HCT116 (cell line): Measurements from ENCODE around the gene GRIK1. TPM values are rescaled to one million over a fixed set of nuclear protein-coding genes. Genes with fewer than 3 reads are reported as not detected.

Experiments
- ATAC-seq: fragments of 200-7000 bp; cut with Tn5 transposase; 2 replicates; pipeline ENCODE4 v1.9.1; 2020; ENCODE audit warnings: mild to moderate bottlenecking, moderate library complexity
- BruUV-seq: library from RNA; stranded (reverse); fragments of 400-500 nt; replicated peaks from 2 replicates; lab custom pipeline; 2021; lab: Mats Ljungman, UMichigan
- CTCF ChIA-PET: fragments of 300-600 bp; sonication (Branson Sonifier 250); formaldehyde crosslinking; loops from one replicate; lab custom pipeline; 2021; ENCODE audit warnings: antibody characterized with exemption; lab: Charles Lee
- POLR2A ChIA-PET: fragments of 300-600, 350-600 bp; sonication (Branson Sonifier 250); formaldehyde crosslinking; loops from one replicate; lab custom pipeline; 2021; ENCODE audit warnings: antibody characterized with exemption; lab: Charles Lee
- RAD21 ChIA-PET, 2 experiments: fragments of 300-600 bp; sonication (Branson Sonifier 250); formaldehyde crosslinking; loops; one replicate each; lab custom pipeline; 2023; ENCODE audit warnings: low total read pairs in 2 of 2; ENCODE audit not compliant: uncharacterized antibody in 2 of 2, unreplicated experiment in 2 of 2, low non-redundant PET in 1 of 2; lab: Charles Lee
- DNase-seq: peaks from one replicate; pipeline ENCODE4 v3.0.0-alpha.2; 2010; ENCODE audit warnings: low read depth, low spot score
- H2AFZ ChIP-seq: fragments of 200-600 bp; shearing (Covaris generic), sonication (generic); 2 replicates; pipeline ENCODE4 v1.6.1; 2017; ENCODE audit warnings: low read depth, mixed run types, mixed read lengths, antibody characterized with exemption, low read length; ENCODE audit not compliant: poor library complexity, severe bottlenecking
- H3K27ac ChIP-seq: 2 replicates; pipeline ENCODE4 v1.5.1; 2012; ENCODE audit warnings: low read depth, low read length
- H3K27me3 ChIP-seq: fragments of 200-600 bp; sonication (generic); 2 replicates; pipeline ENCODE4 v1.6.1; 2016; ENCODE audit warnings: mixed run types, low read length, mixed read lengths; ENCODE audit not compliant: insufficient read depth
- H3K36me3 ChIP-seq, 2 experiments: fragments of 200-500 bp in 1 of 2; fragments of 200-600 bp in 1 of 2; sonication (Bioruptor generic) in 1 of 2; sonication (generic) in 1 of 2; 2 replicates each; pipeline versions ENCODE4 v1.5.1 to v1.6.1; 2014 to 2016; ENCODE audit warnings: low read length in 2 of 2, inconsistent platforms in 1 of 2, mixed read lengths in 1 of 2, mixed run types in 1 of 2; ENCODE audit not compliant: insufficient read depth in 2 of 2, control insufficient read depth in 1 of 2
- H3K4me1 ChIP-seq, 2 experiments: fragments of 200-600 bp in 1 of 2; sonication (generic) in 1 of 2; 2 replicates each; pipeline versions ENCODE4 v1.5.1 to v1.6.1; 2012 to 2017; ENCODE audit warnings: low read length in 2 of 2, inconsistent platforms in 1 of 2, mild to moderate bottlenecking in 1 of 2, mixed read lengths in 1 of 2, mixed run types in 1 of 2, moderate library complexity in 1 of 2; ENCODE audit not compliant: insufficient read depth in 2 of 2, control insufficient read depth in 1 of 2
- H3K4me2 ChIP-seq: fragments of 200-600 bp; sonication (generic); 2 replicates; pipeline ENCODE4 v1.6.1; 2017; ENCODE audit warnings: mixed run types, low read length, mixed read lengths
- H3K4me3 ChIP-seq, 2 experiments: fragments of 200-600 bp in 1 of 2; sonication (generic) in 1 of 2; replicated peaks in 1 of 2; 2 replicates each; pipeline ENCODE4 v1.5.1; 2011 to 2016; ENCODE audit warnings: low read length in 2 of 2, control low read depth in 1 of 2, low read depth in 1 of 2, mild to moderate bottlenecking in 1 of 2, mixed read lengths in 1 of 2, mixed run types in 1 of 2
- H3K79me2 ChIP-seq: fragments of 200-600 bp; sonication (generic); 2 replicates; pipeline ENCODE4 v1.6.1; 2017; ENCODE audit warnings: mild to moderate bottlenecking, mixed run types, low read length, moderate library complexity, mixed read lengths; ENCODE audit not compliant: insufficient read depth
- H3K9ac ChIP-seq: fragments of 200-600 bp; sonication (generic); 2 replicates; pipeline ENCODE4 v1.6.1; 2016; ENCODE audit warnings: low read length, mixed read lengths
- H3K9me2 ChIP-seq: fragments of 200-600 bp; sonication (generic), shearing (Covaris generic); 2 replicates; pipeline ENCODE4 v1.6.1; 2017; ENCODE audit warnings: mixed run types, mild to moderate bottlenecking, moderate library complexity; ENCODE audit not compliant: insufficient read depth
- H3K9me3 ChIP-seq, 2 experiments: fragments of 200-500 bp in 1 of 2; fragments of 200-600 bp in 1 of 2; sonication (Bioruptor generic) in 1 of 2; sonication (generic) in 1 of 2; 2 replicates each; pipeline ENCODE4 v1.6.1; 2014 to 2017; ENCODE audit warnings: low read length in 2 of 2, mixed read lengths in 2 of 2, inconsistent platforms in 1 of 2, low read depth in 1 of 2, mild to moderate bottlenecking in 1 of 2, mixed run types in 1 of 2, moderate library complexity in 1 of 2; ENCODE audit not compliant: control insufficient read depth in 1 of 2, insufficient read depth in 1 of 2
- H4K20me1 ChIP-seq: fragments of 200-600 bp; sonication (generic), shearing (Covaris generic); 2 replicates; pipeline ENCODE4 v1.6.1; 2017; ENCODE audit warnings: mixed run types, mild to moderate bottlenecking, moderate library complexity; ENCODE audit not compliant: insufficient read depth
- ATF3 ChIP-seq: IDR thresholded peaks from 2 replicates; pipeline ENCODE4 v1.6.1; 2012
- CBX3 ChIP-seq: IDR thresholded peaks from 2 replicates; pipeline ENCODE4 v1.6.1; 2012; ENCODE audit warnings: low read depth
- CEBPB ChIP-seq: IDR thresholded peaks from 2 replicates; pipeline ENCODE4 v1.6.1; 2012; ENCODE audit warnings: low read depth
- CTCF ChIP-seq, 3 experiments: fragments of 200-600 bp in 1 of 3; sonication (generic) in 1 of 3; IDR thresholded peaks in 2 of 3; conservative IDR thresholded peaks in 1 of 3; 2 replicates each; pipeline ENCODE4 v1.5.1; 2012 to 2017; ENCODE audit warnings: low read depth in 2 of 3, low read length in 2 of 3, antibody characterized with exemption in 1 of 3, borderline replicate concordance in 1 of 3, control low read depth in 1 of 3, mild to moderate bottlenecking in 1 of 3, mixed read lengths in 1 of 3, mixed run types in 1 of 3, moderate library complexity in 1 of 3; ENCODE audit not compliant: insufficient read depth in 1 of 3
- EGR1 ChIP-seq: IDR thresholded peaks from 2 replicates; pipeline ENCODE4 v1.6.1; 2012; ENCODE audit warnings: low read depth
- ELF1 ChIP-seq: IDR thresholded peaks from 2 replicates; pipeline ENCODE4 v1.6.1; 2012; ENCODE audit warnings: low read depth, borderline replicate concordance
- EZH2phosphoT487 ChIP-seq: fragments of 200-600 bp; IDR thresholded peaks from 2 replicates; pipeline ENCODE4 v1.6.1; 2018; ENCODE audit warnings: antibody characterized with exemption, borderline replicate concordance
- FOSL1 ChIP-seq: IDR thresholded peaks from 2 replicates; pipeline ENCODE4 v1.6.1; 2012; ENCODE audit warnings: low read depth
- JUND ChIP-seq: IDR thresholded peaks from 2 replicates; pipeline ENCODE4 v1.6.1; 2012
- MAX ChIP-seq: IDR thresholded peaks from 2 replicates; pipeline ENCODE4 v1.6.1; 2012
- POLR2A ChIP-seq: IDR thresholded peaks from 2 replicates; pipeline ENCODE4 v1.7.0; 2011; ENCODE audit warnings: borderline replicate concordance; ENCODE audit not compliant: insufficient read depth, insufficient read length; ENCODE audit errors: extremely low read depth
- POLR2AphosphoS5 ChIP-seq: IDR thresholded peaks from 2 replicates; pipeline ENCODE4 v1.6.1; 2011; ENCODE audit warnings: mild to moderate bottlenecking, low read depth, low read length, moderate library complexity
- SIN3A ChIP-seq: IDR thresholded peaks from 2 replicates; pipeline ENCODE4 v1.6.1; 2012; ENCODE audit warnings: low read depth
- SP1 ChIP-seq: IDR thresholded peaks from 2 replicates; pipeline ENCODE4 v1.6.1; 2012; ENCODE audit warnings: low read depth
- SRF ChIP-seq: IDR thresholded peaks from 2 replicates; pipeline ENCODE4 v1.6.1; 2012; ENCODE audit warnings: low read depth
- TCF7L2 ChIP-seq: IDR thresholded peaks from 2 replicates; pipeline ENCODE4 v1.7.0; 2011; ENCODE audit warnings: borderline replicate concordance, inconsistent platforms; ENCODE audit not compliant: insufficient read depth, insufficient read length; ENCODE audit errors: extremely low read depth
- YY1 ChIP-seq: IDR thresholded peaks from 2 replicates; pipeline ENCODE4 v1.6.1; 2011; ENCODE audit warnings: low read length, low read depth, moderate library complexity, mild to moderate bottlenecking; ENCODE audit not compliant: insufficient replicate concordance; ENCODE audit errors: extremely low read depth
- ZFX ChIP-seq: fragments of 450-650 bp; IDR thresholded peaks from 2 replicates; pipeline ENCODE4 v1.6.1; 2017
- ZNF274 ChIP-seq: fragments of 200-500 bp; sonication (Bioruptor generic); IDR thresholded peaks from 2 replicates; pipeline ENCODE4 v1.6.1; 2014; ENCODE audit warnings: mild to moderate bottlenecking, low read depth, low read length, inconsistent platforms
- intact Hi-C: fragments of 100-400 bp; cut with micrococcal nuclease; formaldehyde crosslinking; loops from 2 replicates; pipeline ENCODE4 v1.10.0; 2022
- total RNA-seq: library from RNA; stranded (reverse); gene quantifications from one replicate; pipeline ENCODE4 v1.2.1, GENCODE V29; 2021; ENCODE audit not compliant: unreplicated experiment

The GRIK1 gene
- total RNA-seq, 1 experiment from 2014 or later, result not detected

GRCh38 chr21:29534448-29534847 is 405.3 kb downstream of the GRIK1 start:
- POLR2A ChIA-PET, result no interaction called here
- Histone ChIP-seq H3K4me2 (no peak overlapping the region), H3K36me3 (no peaks in the 10 kb centered on the region), H3K27me3 (no peaks in the 10 kb centered on the region), H4K20me1 (no peaks in the 10 kb centered on the region), H2AFZ (no peak overlapping the region), H3K9me3 (no peaks in the 10 kb centered on the region), H3K9me2 (no peaks in the 10 kb centered on the region), H3K27ac (no peak overlapping the region), H3K9ac (no peak overlapping the region), H3K4me1 (no peaks in the 10 kb centered on the region), H3K4me3 (no peak overlapping the region), H3K79me2 (no peaks in the 10 kb centered on the region)
- RAD21 ChIA-PET, result no interaction called here
- intact Hi-C loops, result no loop called here
- TF ChIP-seq SP1 (no peak), ZNF274 (no peak), CBX3 (no peak), CTCF (IDR thresholded peaks at IDR 0.05 in 2 of 3, conservative IDR thresholded peaks at IDR 0.05 in 1 of 3; ENCODE audit: borderline replicate concordance in 1 of 3, insufficient read depth in 1 of 3, low read depth in 2 of 3, low read length in 2 of 3) (no peak), YY1 (no peak), ZFX (no peak)
- DNase-seq (no peak), ATAC-seq (no peak)
- CTCF ChIA-PET, result no interaction called here
- BruUV-seq, result no TSS peak

GRCh38 chr21:29529139-29529538 is 410.7 kb downstream of the GRIK1 start:
- POLR2A ChIA-PET, result no interaction called here
- BruUV-seq, result no TSS peak
- no peak for DNase-seq
- Histone ChIP-seq H3K4me3 (no peak overlapping the region), H3K4me2 (no peak overlapping the region), H3K27me3 (no peaks in the 10 kb centered on the region), H3K4me1 (no peaks in the 10 kb centered on the region), H3K79me2 (no peaks in the 10 kb centered on the region), H3K9me3 (no peaks in the 10 kb centered on the region; a peak in 2 of 4 replicates), H3K9ac (no peak overlapping the region), H3K9me2 (no peaks in the 10 kb centered on the region), H2AFZ (no peak overlapping the region), H3K36me3 (no peaks in the 10 kb centered on the region), H3K27ac (no peak overlapping the region), H4K20me1 (no peaks in the 10 kb centered on the region)
- RAD21 ChIA-PET, result no interaction called here
- ATAC-seq, result no peak
- CTCF ChIA-PET, result no interaction called here
- intact Hi-C loops, result no loop called here
- TF ChIP-seq ELF1, result no peak
- TF ChIP-seq POLR2A, result no peak
- no peak for TF ChIP-seq EGR1
- TF ChIP-seq ZFX, result no peak
- TF ChIP-seq SP1, result no peak
- TF ChIP-seq SIN3A, result no peak
- no peak for TF ChIP-seq YY1
- no peak for TF ChIP-seq TCF7L2
- no peak for TF ChIP-seq FOSL1
- no peak for TF ChIP-seq ATF3
- TF ChIP-seq SRF, result no peak
- TF ChIP-seq EZH2phosphoT487, result no peak
- no peak for TF ChIP-seq MAX
- no peak for TF ChIP-seq JUND
- no peak for TF ChIP-seq CEBPB
- TF ChIP-seq POLR2AphosphoS5, result no peak
- no peak for TF ChIP-seq CBX3
